Right ventricle myocardium superior (tissue), 1 donor: ENCODE data around the gene MON2. TPM values are rescaled to one million over a fixed set of nuclear protein-coding genes. Genes with fewer than 3 reads are reported as not detected.
A peak's percentile ranks its signal among the peaks of the same experiment; 100 is the strongest.
"Not testable (repeated sequence)": the region's sequence is repeated elsewhere in the genome, so short reads cannot be mapped to it uniquely, and the experiment has no call there.

Experiments used
- ATAC-seq: fragments of 200-7000 bp; cut with Tn5 transposase; one replicate; pipeline ENCODE4 v1.9.1; 2020; ENCODE audit warnings: mild to moderate bottlenecking; ENCODE audit not compliant: poor library complexity
- DNase-seq: peaks from one replicate; pipeline ENCODE4 v3.0.0-alpha.2; 2020
- intact Hi-C: fragments of 100-400 bp; cut with DNase I; formaldehyde crosslinking; loops from one replicate; pipeline ENCODE4 v1.11.2; 2022
- long read RNA-seq: library from polyadenylated mRNA; unstranded; transcript quantifications from one replicate; pipeline ENCODE4 v2.0.0, GENCODE V29; 2021
- total RNA-seq: library from RNA; stranded (reverse); fragmentation: NEBNext Ultra II Directional; extraction: Animal tissue kit (Norgen Biotek cat#: 25700); gene quantifications from one replicate; pipeline ENCODE4 v1.2.1, GENCODE V29; 2021
- donor health status: DM: no; HTN: yes; CAD: no; lungs with severe emphysema.

The MON2 gene
- total RNA-seq = 12.5 TPM
- long read RNA-seq, full-length matches to known transcripts = 4 of 10 reads
- long read RNA-seq, partial matches to known transcripts = 4 of 10 reads
- long read RNA-seq, other reads (novel, unspliced or antisense) = 2 of 10 reads

GRCh38 chr12:62466594-62467491, at the start of gene MON2:
Gene MON2, plus strand, starts transcription at chr12:62466826. Its CDS starts 382 bp downstream, at chr12:62467208.
- peak; percentile 94 for DNase-seq
- intact Hi-C loops = no loop called here
- ATAC-seq = peak; percentile 100

- intact Hi-C loops = no loop called here
- no peak for ATAC-seq
- DNase-seq = no peak
These were observed 40.5 kb upstream of the MON2 start for GRCh38 chr12:62426089-62426488.

DNA sequence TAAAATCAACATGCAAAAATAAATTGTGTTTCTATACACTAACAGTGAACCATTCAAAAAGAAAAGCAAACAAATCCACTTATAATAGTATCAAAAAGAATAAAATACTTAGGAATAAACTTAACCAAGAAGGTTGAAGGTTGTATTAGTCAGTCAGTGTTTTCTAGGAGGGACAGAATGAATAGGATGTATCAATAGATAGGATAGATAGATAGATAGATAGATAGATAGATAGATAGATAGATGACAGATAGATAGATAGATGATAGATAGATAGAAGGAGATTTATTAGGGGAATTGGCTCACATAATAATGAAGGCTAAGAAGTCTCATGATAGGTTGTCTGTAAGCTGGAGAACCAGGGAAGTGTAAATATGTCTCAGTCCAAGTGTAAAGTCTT, 37.2 kb upstream of the MON2 start:
- no peak for ATAC-seq
- no peak for DNase-seq
- intact Hi-C loops = no loop called here

- ATAC-seq (peak; percentile 29), DNase-seq (no peak)
- intact Hi-C loops = loop anchor here (5.0 kb wide), 1 partner anchor 358 kb away; no protein-coding TSS in a partner anchor
These were observed 31.9 kb upstream of the MON2 start for GRCh38 chr12:62434494-62435302.

DNA sequence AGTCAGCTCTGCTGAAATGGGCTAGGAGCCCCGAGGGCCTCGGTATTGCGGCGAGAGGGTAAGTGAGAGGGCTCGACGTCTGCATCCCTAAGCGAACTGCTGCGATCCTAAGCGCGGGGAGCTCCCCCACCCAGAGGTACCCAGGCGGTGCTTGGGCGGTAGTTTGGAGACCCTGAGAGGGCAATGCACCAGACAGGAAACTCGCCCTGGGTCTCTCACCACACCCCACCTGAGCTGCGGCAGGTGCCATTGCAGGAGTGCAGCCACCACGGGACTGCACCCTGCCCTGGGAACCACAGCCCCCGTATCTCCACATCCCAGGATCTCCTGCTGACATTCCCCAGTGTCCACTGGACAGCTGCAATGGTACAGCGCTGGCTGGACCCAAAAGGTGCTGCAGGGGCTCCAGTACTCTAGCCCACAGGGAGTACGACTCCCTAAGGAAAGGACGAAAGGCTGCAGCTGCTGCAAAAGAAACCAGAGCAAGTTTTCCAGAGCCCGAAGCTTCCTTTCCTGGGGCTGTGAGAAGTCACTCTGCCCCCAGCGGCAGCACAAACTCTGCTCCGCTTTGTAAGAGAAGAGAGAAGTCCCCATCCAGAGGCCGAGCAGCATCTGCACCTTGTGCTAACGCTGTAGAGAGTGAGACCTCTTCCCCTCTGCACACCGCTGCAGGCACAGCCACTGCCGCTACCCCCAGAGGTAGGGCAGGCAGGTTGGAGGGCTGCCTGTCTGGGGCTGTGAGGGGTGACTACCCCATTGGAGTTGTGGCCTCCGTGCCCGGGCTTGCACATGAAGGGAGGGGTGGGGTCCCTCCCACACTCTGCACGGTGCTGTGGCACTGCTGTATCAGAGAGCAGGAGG, 31.1 kb upstream of the MON2 start:
- ATAC-seq (peak; percentile 85), DNase-seq (peak; percentile 61)
- intact Hi-C loops = loop anchor here (5.0 kb wide), 1 partner anchor 357 kb away; no protein-coding TSS in a partner anchor

GRCh38 chr12:62436164-62436503, 30.5 kb upstream of the MON2 start:
- ATAC-seq (no peak), DNase-seq (peak; percentile 42)
- intact Hi-C loops = loop anchor here (5.0 kb wide), 1 partner anchor 356 kb away; no protein-coding TSS in a partner anchor

DNA sequence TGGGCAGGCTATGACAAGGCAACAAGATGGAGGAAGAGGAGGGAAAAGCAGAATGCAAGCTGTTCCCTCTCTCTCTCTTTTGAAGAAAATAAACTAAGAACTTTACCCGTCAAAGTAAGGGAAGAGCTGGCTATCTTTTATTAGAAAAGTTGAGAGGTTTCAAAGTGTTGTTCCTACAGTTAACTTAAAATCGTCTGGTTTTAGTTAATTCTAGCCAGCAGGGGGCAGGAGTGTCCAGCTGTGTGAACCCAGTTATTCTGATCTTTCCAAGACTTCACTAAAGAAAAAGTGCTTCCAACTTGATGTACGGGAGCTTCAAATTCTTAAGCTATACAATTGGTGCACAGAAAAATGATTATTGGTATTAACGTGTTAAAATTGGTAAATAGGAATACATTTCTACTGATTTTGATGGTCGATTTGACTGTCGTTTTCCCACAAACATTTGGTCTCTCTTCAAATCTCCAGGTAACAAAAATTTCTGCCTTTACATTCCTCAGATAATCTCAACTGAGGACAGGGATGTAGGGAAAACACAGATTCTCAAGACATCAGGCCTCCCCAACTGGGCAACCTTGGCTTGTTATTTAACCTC, 28.4 kb upstream of the MON2 start:
- intact Hi-C loops = loop anchor here (5.0 kb wide), 1 partner anchor 354 kb away; no protein-coding TSS in a partner anchor
- no peak for DNase-seq
- no peak for ATAC-seq

DNA sequence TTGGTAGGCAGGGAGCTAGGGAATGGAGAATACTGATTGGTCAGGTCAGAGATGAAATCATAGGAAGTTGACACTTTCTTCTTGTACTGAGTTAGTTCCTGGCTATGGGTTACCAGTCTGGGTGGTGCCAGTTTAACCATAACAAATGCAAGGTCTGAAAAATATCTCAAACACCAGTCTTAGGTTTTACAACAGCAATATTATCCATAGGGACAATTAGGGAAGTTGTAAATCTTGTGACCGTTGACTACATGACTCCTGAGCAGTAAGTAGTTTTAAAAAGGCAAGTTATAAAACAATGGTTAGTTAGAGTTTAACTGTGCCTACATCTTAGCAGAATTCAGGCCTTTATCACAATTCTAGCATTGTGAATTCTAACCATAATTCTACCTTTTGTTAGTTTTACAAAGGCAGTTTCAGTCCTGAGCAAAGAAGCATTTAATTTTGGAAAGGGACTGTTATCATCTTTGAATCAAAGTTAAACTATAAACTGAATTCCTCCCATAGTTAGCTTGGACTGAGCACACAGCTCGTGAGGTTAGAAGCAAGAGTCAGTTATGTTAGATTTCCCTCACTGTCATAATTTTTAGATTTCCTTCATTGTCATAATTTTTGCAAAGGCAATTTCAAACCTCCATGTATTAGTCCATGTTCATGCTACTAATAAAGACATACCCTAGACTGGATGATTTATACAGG, 19.7 kb upstream of the MON2 start:
- no peak for DNase-seq
- intact Hi-C loops = no loop called here
- no peak for ATAC-seq

GRCh38 chr12:62448436-62448835, 18.2 kb upstream of the MON2 start:
- intact Hi-C loops = no loop called here
- ATAC-seq (no peak), DNase-seq (no peak)

DNA sequence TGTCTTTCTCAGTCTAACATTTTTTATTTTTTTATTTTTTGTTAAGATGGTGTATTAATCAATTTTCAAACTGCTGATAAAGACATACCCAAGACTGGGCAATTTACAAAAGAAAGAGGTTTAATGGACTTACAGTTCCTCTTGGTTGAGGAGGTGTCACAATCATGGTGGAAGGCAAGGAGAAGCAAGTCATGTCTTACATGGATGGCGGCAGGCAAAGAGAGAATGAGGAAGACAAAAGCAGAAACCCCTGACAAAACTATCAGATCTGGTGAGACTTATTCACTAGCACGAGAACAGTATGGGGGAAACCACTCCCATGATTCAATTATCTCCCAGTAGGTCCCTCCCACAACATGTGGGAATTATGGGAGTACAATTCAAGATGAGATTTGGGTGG, 11.2 kb upstream of the MON2 start:
- DNase-seq, intact Hi-C loops, ATAC-seq: not testable (repeated sequence)

- no peak for ATAC-seq
- no peak for DNase-seq
- intact Hi-C loops = no loop called here
These were observed 8.0 kb upstream of the MON2 start for GRCh38 chr12:62458626-62459025.

GRCh38 chr12:62459976-62460375, 6.7 kb upstream of the MON2 start:
- intact Hi-C loops = no loop called here
- no peak for ATAC-seq

GRCh38 chr12:62461171-62461837, 5.3 kb upstream of the MON2 start:
- intact Hi-C loops, DNase-seq, ATAC-seq: not testable (repeated sequence)

More at GRCh38 chr12:62459976-62460375, 6.7 kb upstream of the MON2 start:
- no peak for DNase-seq

GRCh38 chr12:62463252-62463651, 3.4 kb upstream of the MON2 start:
- ATAC-seq, DNase-seq, intact Hi-C loops: not testable (repeated sequence)

DNA sequence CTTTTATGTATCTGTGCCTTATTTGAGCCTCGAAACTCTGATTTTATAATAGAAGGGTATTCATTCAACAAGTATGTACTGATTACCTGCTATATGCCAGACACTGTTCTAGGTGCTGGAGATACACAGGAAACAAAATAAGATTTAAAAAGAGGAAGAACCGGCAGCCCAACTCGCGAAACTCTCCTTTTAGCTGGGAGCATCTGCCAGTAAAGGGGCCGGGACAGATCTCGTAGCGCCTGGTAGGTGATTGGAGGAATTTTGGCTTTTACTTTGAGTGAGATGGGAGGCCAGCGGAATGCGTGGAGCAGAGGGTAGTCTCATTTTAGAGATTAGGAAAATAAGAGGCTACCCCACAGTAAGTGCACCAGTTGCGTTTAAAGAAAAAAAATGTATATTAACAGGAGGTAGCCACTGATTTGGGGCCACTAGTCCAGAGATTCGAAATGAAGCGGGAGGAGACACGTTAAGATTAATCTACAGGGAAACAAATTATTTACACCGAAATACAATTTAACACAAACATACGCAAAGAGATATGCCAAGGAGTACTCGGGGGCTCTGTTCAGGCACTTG, 520 bp upstream of the MON2 start:
- intact Hi-C loops = no loop called here
- DNase-seq (peak; percentile 51), ATAC-seq (peak; percentile 71)

GRCh38 chr12:62468397-62468796, 1.8 kb downstream of the MON2 start:
- ATAC-seq = no peak
- intact Hi-C loops = no loop called here
- DNase-seq = no peak

DNA sequence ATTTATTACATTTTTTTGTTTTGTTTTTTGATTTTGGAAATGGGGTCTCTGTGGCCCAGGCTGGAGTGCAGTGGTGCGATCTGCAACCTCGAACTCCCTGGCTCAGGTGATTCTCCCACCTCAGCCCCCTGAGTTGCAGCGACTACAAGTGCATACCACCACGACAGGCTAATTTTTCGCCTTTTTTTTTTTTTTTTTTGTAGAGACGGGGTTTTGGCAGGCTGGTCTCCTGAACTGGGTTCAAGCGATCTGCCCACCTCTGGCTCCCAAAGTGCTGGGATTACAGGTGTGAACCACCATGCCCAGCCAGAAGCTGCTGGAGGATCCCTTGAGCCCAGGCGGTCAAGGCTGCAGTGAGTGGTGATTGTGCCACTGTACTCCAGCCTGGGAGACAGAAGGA, 2.3 kb downstream of the MON2 start:
- ATAC-seq = no peak
- no peak for DNase-seq
- intact Hi-C loops = no loop called here
